H54 (cell line): Measurements from ENCODE around the gene SF3A2.

ENCODE experiments used
- DNase-seq: peaks from one replicate; pipeline ENCODE4 v3.0.0; 2011; ENCODE audit warnings: low spot score, mixed read lengths; ENCODE audit not compliant: insufficient read length
- FAIRE-seq: peaks from 3 replicates; lab custom pipeline; 2011; peaks lifted over from hg19 to GRCh38; lab: Jason Lieb, UNC
- POLR2A ChIP-seq: IDR thresholded peaks from 2 replicates; pipeline ENCODE4 v1.6.1; 2011; ENCODE audit warnings: low read depth, mild to moderate bottlenecking, low read length

SF3A2 gene

GRCh38 chr19:2235381-2236063 is 1.1 kb upstream of the SF3A2 start:
- TF ChIP-seq POLR2A, result no peak
- FAIRE-seq (no peak), DNase-seq (no peak)

GRCh38 chr19:2236064-2236313 is 635 bp upstream of the SF3A2 start:
- no peak for DNase-seq
- no peak for FAIRE-seq
- TF ChIP-seq POLR2A, result peak; percentile 64

DNA sequence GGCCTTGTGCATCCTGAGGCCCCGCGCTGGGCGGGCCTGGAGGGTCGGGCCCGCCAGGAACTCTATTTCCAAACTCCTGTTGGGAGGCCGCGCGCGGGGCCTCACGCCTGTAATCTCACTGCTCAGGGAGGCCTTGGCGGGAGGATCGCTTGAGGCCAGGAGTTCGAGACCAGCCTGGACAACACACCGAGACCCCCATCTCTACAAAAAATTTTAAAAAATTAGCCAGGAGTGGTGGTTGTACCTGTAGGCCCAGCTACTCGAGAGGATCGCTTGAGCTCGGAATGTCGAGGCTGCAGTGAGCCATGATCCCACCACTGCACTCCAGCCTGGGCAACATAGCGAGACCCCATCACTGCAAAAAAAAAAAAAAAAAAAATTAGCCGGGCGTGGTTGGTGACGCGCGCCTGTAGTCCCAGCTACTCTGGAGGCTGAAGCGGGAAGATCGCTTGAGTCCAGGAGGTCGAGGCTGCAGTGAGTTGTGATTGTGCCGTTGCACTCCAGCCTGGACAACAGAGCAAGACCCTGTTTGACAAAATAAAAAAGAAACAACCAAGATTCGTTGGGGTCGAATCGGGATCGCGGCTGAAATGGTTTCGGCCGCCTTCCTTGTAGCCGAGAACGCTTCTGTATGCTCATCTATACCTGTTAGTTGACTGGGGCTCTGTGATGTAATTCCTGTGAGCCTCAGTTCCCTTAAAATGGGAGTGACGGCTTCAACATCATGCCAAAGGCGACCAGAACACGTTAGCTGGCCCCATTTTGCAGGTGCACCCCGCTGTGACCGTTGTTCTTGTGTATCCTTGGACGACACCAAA is 636 bp downstream of the SF3A2 start:
- FAIRE-seq (no peak), DNase-seq (no peak)
- TF ChIP-seq POLR2A, result no peak

DNA sequence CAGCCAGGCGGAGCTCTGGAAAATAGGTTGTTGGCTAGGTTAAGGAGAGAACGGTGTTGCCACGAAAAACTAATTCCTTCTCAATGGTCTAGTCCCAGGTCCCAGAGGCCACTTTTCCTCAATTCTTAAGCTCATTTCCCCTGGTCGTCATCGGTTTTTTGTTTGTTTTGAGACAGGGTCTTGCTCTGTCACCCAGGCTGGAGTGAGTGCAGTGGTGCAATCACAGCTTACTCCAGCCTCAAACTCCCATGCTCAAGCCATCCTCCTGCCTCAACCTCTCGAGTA is 1.2 kb downstream of the SF3A2 start:
- FAIRE-seq (no peak), DNase-seq (no peak)
- no peak for TF ChIP-seq POLR2A

DNA sequence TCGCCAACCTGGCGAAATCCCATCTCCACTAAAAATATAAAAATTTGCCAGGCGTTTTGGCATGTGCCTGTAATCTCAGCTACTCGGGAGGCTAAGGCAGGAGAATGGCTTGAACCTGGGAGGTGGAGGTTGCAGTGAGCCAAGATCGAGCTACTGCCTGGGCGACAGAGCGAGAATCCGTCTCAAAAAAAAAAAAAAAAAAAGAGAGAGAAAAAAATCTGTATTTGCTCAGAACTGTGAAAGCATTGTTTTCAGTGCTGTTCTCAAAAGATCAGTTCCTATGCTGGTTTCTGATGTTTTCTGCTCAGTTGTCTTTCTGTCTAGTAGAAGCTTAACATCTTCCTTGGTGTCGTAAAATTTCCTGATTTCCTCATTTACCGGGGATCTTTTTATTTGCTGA is 2.5 kb downstream of the SF3A2 start:
- DNase-seq, result no peak
- no peak for TF ChIP-seq POLR2A
- FAIRE-seq, result no peak

DNA sequence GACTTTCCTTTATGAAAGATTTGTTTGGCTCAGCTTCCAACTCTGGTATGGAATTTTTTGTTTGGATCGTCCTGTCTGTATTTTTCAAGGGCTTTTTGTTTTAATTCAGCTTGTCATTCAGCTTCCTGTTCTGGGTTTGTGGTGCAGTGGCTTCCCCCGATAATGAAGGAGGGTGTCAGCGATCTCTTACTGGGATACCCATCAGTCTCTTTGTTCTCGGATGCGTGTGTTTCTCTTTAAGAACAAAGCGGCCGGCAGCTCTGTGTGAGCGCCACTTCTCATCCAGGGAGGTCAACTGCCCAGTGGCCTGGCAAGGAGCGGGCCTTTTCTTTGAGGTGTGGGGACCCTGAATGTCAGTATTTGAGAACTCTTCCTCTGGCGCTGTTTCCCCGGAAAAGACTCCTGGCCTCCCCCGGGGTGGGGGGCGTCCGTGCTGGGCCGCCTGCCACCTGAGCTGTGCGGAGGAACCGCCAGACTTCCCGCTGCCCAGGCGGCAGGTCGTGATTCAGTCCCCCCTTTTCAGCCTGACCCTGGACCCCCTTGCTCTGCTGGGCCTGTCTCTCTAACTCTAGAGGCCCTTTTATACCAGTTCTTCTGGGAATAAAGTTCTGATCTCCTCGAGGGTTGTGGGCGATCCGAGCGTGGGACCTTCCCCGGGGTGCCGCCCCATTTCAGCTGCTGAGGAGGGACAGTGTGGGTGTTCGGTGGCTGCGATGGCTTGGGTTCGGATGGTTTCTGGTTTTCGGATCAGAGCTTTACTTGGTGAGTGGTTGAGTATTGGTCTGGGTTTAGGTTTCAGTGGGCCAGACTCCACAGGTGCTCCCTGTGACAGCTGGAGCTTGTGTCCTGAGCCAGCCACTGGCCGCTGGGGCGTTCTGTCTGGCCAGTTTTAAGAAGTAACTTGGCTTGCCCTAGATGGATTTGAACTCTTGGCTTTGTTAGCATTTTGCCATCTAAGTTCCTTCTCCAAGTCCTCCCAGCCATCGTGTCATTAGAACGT is 3.4 kb downstream of the SF3A2 start:
- no peak for TF ChIP-seq POLR2A
- DNase-seq (no peak), FAIRE-seq (no peak)

- FAIRE-seq, result no peak
- TF ChIP-seq POLR2A, result no peak
- no peak for DNase-seq
These were observed 4.5 kb downstream of the SF3A2 start for GRCh38 chr19:2240881-2241760.

DNA sequence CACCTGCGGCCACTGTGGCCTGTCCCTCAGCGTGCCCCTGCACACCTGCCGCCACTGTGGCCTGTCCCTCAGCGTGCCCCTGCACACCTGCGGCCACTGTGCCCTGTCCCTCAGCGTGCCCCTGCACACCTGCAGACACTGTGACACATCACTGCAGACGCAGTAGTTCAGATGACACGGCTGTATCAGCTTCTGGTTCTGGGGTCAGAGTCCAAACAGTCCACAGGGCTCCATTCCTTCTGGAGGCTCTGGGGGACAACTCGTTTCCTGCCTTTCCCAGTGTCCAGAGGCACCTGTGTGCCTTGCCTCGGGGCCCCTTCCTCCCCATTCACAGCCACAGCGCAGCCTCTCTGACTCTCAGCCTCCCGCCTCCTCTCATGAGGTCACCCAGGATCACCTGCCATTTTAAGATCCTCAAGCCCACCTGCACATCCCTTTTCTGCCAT is 5.5 kb downstream of the SF3A2 start:
- DNase-seq, result no peak
- FAIRE-seq, result no peak
- no peak for TF ChIP-seq POLR2A

- FAIRE-seq (no peak), DNase-seq (no peak)
These were observed 6.2 kb downstream of the SF3A2 start for GRCh38 chr19:2242816-2243215.

GRCh38 chr19:2243274-2244124 is 6.9 kb downstream of the SF3A2 start:
- FAIRE-seq (no peak), DNase-seq (no peak)
- no peak for TF ChIP-seq POLR2A

More at GRCh38 chr19:2242816-2243215, 6.2 kb downstream of the SF3A2 start:
- TF ChIP-seq POLR2A, result no peak

DNA sequence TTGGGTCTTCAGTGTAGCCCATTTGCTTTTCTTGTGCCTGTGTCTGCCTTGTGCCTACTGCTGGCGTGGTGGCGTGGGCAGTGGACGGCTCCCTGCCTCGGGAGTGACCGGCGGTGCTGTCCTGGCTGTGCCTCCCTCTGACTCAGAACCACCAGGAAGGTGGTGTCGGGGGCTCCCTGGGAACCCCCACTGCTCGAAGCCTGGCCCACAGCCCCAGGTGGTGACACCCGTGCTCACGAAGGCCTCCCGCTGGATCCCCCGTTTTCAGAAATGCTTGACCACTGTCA is 7.4 kb downstream of the SF3A2 start:
- FAIRE-seq, result no peak
- DNase-seq, result no peak
- TF ChIP-seq POLR2A, result no peak

DNA sequence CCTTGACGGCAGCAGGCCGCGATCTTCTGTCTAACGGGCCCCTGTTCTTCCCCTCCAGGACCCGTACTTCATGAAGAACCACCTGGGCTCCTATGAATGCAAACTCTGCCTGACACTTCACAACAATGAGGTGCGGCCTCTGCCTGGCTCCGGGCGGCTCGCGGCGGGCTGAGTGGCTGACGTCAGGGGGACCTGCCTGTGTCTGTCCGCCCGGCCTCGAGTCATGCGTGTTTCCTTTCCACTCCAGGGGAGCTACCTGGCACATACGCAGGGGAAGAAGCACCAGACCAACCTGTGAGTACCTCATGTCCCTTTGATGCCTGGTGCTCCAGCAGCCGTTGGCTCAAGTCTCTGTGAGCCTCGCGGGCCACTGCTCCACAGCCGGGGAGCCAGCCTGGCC is 7.9 kb downstream of the SF3A2 start:
- DNase-seq (no peak), FAIRE-seq (no peak)
- TF ChIP-seq POLR2A, result no peak
